ENCODE data around the gene ARPP21.

The ARPP21 gene

GRCh38 chr3:35709691-35710090 lies 70.4 kb downstream of the ARPP21 start:
- TF ChIP-seq CTCF (IDR thresholded peaks at IDR 0.05; ENCODE audit: low read depth, low read length), result no peak
- H3K4me3 ChIP-seq (ENCODE audit: low read depth, low read length), result no peak overlapping the region

GRCh38 chr3:35710554-35710953 lies 71.2 kb downstream of the ARPP21 start:
- no peak overlapping the region for H3K4me3 ChIP-seq (ENCODE audit: low read depth, low read length)
- no peak for TF ChIP-seq CTCF (IDR thresholded peaks at IDR 0.05; ENCODE audit: low read depth, low read length)

- H3K4me3 ChIP-seq (ENCODE audit: low read depth, low read length), result no peak overlapping the region
- no peak for TF ChIP-seq CTCF (IDR thresholded peaks at IDR 0.05; ENCODE audit: low read depth, low read length)
Measured at GRCh38 chr3:35718921-35719320, 79.6 kb downstream of the ARPP21 start.

- H3K4me3 ChIP-seq (ENCODE audit: low read depth, low read length), result no peak overlapping the region
- TF ChIP-seq CTCF (IDR thresholded peaks at IDR 0.05; ENCODE audit: low read depth, low read length), result no peak
Measured at GRCh38 chr3:35721628-35722027, 82.3 kb downstream of the ARPP21 start.

GRCh38 chr3:35722902-35723301 lies 83.6 kb downstream of the ARPP21 start:
- TF ChIP-seq CTCF (IDR thresholded peaks at IDR 0.05; ENCODE audit: low read depth, low read length), result no peak
- no peak overlapping the region for H3K4me3 ChIP-seq (ENCODE audit: low read depth, low read length)

- no peak for TF ChIP-seq CTCF (IDR thresholded peaks at IDR 0.05; ENCODE audit: low read depth, low read length)
Measured at GRCh38 chr3:35723480-35724097, 84.3 kb downstream of the ARPP21 start.

GRCh38 chr3:35724106-35724505 lies 84.8 kb downstream of the ARPP21 start:
- H3K4me3 ChIP-seq (ENCODE audit: low read depth, low read length), result no peak overlapping the region
- TF ChIP-seq CTCF (IDR thresholded peaks at IDR 0.05; ENCODE audit: low read depth, low read length), result no peak

More at GRCh38 chr3:35723480-35724097, 84.3 kb downstream of the ARPP21 start:
- no peak overlapping the region for H3K4me3 ChIP-seq (ENCODE audit: low read depth, low read length)
